ENCODE results near the gene GNPTG. TPM values are rescaled to one million over a fixed set of nuclear protein-coding genes. Genes with fewer than 3 reads are reported as not detected.

The GNPTG gene
- total and polyA plus RNA-seq, 9 of the 15 experiments (the other 6 are each of a cell fraction or from before 2014, with no cell fraction given) = 0.69 to 33.3 (median 13.6) TPM

DNA sequence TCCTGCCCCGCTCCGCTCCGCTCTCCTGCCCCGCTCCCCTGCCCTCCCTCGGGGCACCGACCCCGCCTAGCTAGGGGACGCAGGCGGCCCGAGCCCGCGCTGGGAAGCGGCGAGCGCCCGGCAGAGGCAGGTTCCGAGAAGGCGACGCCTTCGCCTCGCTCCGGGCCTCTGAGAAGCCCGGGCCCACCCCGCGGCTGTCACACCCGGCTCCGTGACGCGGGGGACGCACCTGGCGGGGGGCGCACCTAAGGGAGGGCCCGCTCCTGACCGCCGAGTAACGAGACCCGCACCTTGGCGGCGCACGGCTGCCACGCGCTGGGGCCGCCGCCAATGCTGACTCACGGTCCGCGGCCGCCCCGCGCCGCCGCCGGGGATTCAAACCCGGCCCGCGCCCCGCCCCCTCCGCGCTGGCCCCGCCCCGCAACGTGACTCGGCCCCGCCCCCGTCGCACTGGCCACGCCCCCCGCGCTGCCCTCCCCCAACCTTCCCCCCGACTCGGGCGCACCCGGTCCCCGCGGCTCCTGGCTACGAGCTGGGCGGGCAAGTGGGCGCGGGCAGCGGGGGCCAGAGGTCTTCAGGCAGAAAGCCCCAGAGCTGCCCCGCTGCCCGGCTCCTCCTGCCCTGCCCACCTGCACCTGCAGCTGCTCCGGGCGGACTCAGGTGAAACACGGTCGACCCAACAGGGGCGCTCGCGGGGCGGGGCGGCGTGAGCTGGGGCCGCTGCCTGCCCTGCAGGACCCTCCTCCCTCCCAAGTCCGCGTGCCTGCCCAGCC, 27.8 kb downstream of the GNPTG start (continued):
- TF ChIP-seq, protein P1, sequence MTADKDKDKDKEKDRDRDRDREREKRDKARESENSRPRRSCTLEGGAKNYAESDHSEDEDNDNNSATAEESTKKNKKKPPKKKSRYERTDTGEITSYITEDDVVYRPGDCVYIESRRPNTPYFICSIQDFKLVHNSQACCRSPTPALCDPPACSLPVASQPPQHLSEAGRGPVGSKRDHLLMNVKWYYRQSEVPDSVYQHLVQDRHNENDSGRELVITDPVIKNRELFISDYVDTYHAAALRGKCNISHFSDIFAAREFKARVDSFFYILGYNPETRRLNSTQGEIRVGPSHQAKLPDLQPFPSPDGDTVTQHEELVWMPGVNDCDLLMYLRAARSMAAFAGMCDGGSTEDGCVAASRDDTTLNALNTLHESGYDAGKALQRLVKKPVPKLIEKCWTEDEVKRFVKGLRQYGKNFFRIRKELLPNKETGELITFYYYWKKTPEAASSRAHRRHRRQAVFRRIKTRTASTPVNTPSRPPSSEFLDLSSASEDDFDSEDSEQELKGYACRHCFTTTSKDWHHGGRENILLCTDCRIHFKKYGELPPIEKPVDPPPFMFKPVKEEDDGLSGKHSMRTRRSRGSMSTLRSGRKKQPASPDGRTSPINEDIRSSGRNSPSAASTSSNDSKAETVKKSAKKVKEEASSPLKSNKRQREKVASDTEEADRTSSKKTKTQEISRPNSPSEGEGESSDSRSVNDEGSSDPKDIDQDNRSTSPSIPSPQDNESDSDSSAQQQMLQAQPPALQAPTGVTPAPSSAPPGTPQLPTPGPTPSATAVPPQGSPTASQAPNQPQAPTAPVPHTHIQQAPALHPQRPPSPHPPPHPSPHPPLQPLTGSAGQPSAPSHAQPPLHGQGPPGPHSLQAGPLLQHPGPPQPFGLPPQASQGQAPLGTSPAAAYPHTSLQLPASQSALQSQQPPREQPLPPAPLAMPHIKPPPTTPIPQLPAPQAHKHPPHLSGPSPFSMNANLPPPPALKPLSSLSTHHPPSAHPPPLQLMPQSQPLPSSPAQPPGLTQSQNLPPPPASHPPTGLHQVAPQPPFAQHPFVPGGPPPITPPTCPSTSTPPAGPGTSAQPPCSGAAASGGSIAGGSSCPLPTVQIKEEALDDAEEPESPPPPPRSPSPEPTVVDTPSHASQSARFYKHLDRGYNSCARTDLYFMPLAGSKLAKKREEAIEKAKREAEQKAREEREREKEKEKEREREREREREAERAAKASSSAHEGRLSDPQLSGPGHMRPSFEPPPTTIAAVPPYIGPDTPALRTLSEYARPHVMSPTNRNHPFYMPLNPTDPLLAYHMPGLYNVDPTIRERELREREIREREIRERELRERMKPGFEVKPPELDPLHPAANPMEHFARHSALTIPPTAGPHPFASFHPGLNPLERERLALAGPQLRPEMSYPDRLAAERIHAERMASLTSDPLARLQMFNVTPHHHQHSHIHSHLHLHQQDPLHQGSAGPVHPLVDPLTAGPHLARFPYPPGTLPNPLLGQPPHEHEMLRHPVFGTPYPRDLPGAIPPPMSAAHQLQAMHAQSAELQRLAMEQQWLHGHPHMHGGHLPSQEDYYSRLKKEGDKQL (CRISPR knock-in tag; IDR thresholded peaks at IDR 0.05; ENCODE audit: borderline replicate concordance) = peak; percentile 71
- TF ChIP-seq ASH1L (IDR thresholded peaks at IDR 0.05; ENCODE audit: borderline replicate concordance, low read depth, partially characterized antibody) (no peak), CREB1 (IDR thresholded peaks at IDR 0.05) (peak; percentile 35; the same call in 1 of the 2 replicates), CREB1 (CRISPR knock-in tag; IDR thresholded peaks at IDR 0.05) (peak; percentile 66), HNRNPK (IDR thresholded peaks at IDR 0.05; ENCODE audit: low read depth, low read length, poor library complexity, severe bottlenecking) (peak; percentile 79), POLR2AphosphoS5 (IDR thresholded peaks at IDR 0.05; ENCODE audit: control insufficient read depth, insufficient read depth, low read depth, low read length) (peak; percentile 59; the same call in 1 of the 2 replicates), ZNF124 (CRISPR knock-in tag; IDR thresholded peaks at IDR 0.05) (peak; percentile 73; the same call in 1 of the 2 replicates), EGR1 (conservative IDR thresholded peaks at IDR 0.05) (0 out of 2 replicates have a peak, but pooled peaks have one; percentile 12), FOSL1 (tag; conservative IDR thresholded peaks at IDR 0.05) (peak; percentile 92), BHLHE40 (IDR thresholded peaks at IDR 0.05; ENCODE audit: low read length) (peak; percentile 64), ELF2 (CRISPR knock-in tag; IDR thresholded peaks at IDR 0.05) (0 out of 2 replicates have a peak, but pooled peaks have one; percentile 57), KLF13 (tag; IDR thresholded peaks at IDR 0.05; ENCODE audit: borderline replicate concordance, low read depth) (peak; percentile 78), ZNF274 (IDR thresholded peaks at IDR 0.05; ENCODE audit: borderline replicate concordance, low read depth, low read length) (no peak), RBFOX2 (IDR thresholded peaks at IDR 0.05; ENCODE audit: low read depth, low read length) (peak; percentile 88)
- TF ChIP-seq, protein P2, sequence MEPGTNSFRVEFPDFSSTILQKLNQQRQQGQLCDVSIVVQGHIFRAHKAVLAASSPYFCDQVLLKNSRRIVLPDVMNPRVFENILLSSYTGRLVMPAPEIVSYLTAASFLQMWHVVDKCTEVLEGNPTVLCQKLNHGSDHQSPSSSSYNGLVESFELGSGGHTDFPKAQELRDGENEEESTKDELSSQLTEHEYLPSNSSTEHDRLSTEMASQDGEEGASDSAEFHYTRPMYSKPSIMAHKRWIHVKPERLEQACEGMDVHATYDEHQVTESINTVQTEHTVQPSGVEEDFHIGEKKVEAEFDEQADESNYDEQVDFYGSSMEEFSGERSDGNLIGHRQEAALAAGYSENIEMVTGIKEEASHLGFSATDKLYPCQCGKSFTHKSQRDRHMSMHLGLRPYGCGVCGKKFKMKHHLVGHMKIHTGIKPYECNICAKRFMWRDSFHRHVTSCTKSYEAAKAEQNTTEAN (CRISPR knock-in tag; IDR thresholded peaks at IDR 0.05) = no peak
- TF ChIP-seq, protein P3, sequence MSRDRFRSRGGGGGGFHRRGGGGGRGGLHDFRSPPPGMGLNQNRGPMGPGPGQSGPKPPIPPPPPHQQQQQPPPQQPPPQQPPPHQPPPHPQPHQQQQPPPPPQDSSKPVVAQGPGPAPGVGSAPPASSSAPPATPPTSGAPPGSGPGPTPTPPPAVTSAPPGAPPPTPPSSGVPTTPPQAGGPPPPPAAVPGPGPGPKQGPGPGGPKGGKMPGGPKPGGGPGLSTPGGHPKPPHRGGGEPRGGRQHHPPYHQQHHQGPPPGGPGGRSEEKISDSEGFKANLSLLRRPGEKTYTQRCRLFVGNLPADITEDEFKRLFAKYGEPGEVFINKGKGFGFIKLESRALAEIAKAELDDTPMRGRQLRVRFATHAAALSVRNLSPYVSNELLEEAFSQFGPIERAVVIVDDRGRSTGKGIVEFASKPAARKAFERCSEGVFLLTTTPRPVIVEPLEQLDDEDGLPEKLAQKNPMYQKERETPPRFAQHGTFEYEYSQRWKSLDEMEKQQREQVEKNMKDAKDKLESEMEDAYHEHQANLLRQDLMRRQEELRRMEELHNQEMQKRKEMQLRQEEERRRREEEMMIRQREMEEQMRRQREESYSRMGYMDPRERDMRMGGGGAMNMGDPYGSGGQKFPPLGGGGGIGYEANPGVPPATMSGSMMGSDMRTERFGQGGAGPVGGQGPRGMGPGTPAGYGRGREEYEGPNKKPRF (IDR thresholded peaks at IDR 0.05; ENCODE audit: low read depth, low read length) = no peak
- TF ChIP-seq, protein P4, sequence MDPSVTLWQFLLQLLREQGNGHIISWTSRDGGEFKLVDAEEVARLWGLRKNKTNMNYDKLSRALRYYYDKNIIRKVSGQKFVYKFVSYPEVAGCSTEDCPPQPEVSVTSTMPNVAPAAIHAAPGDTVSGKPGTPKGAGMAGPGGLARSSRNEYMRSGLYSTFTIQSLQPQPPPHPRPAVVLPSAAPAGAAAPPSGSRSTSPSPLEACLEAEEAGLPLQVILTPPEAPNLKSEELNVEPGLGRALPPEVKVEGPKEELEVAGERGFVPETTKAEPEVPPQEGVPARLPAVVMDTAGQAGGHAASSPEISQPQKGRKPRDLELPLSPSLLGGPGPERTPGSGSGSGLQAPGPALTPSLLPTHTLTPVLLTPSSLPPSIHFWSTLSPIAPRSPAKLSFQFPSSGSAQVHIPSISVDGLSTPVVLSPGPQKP (CRISPR knock-in tag; IDR thresholded peaks at IDR 0.05) = 0 out of 2 replicates have a peak, but pooled peaks have one; percentile 28
